Lung (tissue), 12 donors: ENCODE measurements around the gene S100A13. TPM values are rescaled to one million over a fixed set of nuclear protein-coding genes. Genes with fewer than 3 reads are reported as not detected.

Experiments used
- ATAC-seq: fragments of 200-7000 bp; cut with Tn5 transposase; one replicate; pipeline ENCODE4 v1.9.1; 2020; ENCODE audit warnings: moderate number of reproducible peaks; ENCODE audit not compliant: insufficient read depth, low FRiP score
- DNase-seq, 3 donors: peaks; one replicate each; pipeline ENCODE4 v3.0.0-alpha.2; 2013 to 2017
- H3K27ac ChIP-seq, 2 donors: one replicate each; pipeline ENCODE4 v1.5.1; 2013; ENCODE audit warnings: mild to moderate bottlenecking in 2 of 2, moderate library complexity in 2 of 2, control low read depth in 1 of 2, inconsistent platforms in 1 of 2, low read depth in 1 of 2, low read length in 1 of 2
- H3K27me3 ChIP-seq, 3 donors: one replicate each; pipeline ENCODE4 v1.5.1; 2013; ENCODE audit warnings: low read length in 2 of 3; ENCODE audit not compliant: control insufficient read depth in 3 of 3, insufficient read depth in 3 of 3
- H3K36me3 ChIP-seq, 4 donors: one replicate each; pipeline ENCODE4 v1.5.1; 2013; ENCODE audit warnings: low read length in 4 of 4, mild to moderate bottlenecking in 1 of 4, moderate library complexity in 1 of 4; ENCODE audit not compliant: control insufficient read depth in 4 of 4, insufficient read depth in 4 of 4
- H3K4me1 ChIP-seq, 5 donors: one replicate each; pipeline ENCODE4 v1.5.1; 2013; ENCODE audit warnings: low read length in 5 of 5, mild to moderate bottlenecking in 2 of 5, moderate library complexity in 1 of 5; ENCODE audit not compliant: control insufficient read depth in 5 of 5, insufficient read depth in 5 of 5
- H3K4me3 ChIP-seq: one replicate; pipeline ENCODE4 v1.5.1; 2013; ENCODE audit warnings: mild to moderate bottlenecking, control low read depth, moderate library complexity
- H3K9ac ChIP-seq, 2 donors: one replicate each; pipeline ENCODE4 v1.5.1; 2013; ENCODE audit warnings: low read length in 2 of 2, control low read depth in 1 of 2; ENCODE audit not compliant: insufficient read depth in 1 of 2
- H3K9me3 ChIP-seq, 4 donors: one replicate each; pipeline ENCODE4 v1.5.1; 2013; ENCODE audit warnings: low read length in 3 of 4, mild to moderate bottlenecking in 1 of 4, moderate library complexity in 1 of 4; ENCODE audit not compliant: control insufficient read depth in 4 of 4, insufficient read depth in 3 of 4
- WGBS, 2 donors: extraction: QIAGEN DNeasy Blood & Tissue Kit; methylation state at CpG; one replicate each; pipeline ENCODE4 v1.1.7; 2013; 5-methylcytosine and 5-hydroxymethylcytosine counted together
- polyA plus RNA-seq, 2 donors: library from polyadenylated mRNA; stranded (reverse); fragments of 200-250 nt; gene quantifications; one replicate each; pipeline ENCODE4 v1.2.1, GENCODE V29; 2013
- total RNA-seq, 2 donors: library from RNA; depleted of rRNA in 1 of 2; stranded (reverse); fragments of >200 nt in 1 of 2; gene quantifications; one replicate each; pipeline ENCODE4 v1.2.1, GENCODE V29; 2014 to 2021
- TF ChIP-seq, protein P1 (sequence below): IDR thresholded peaks from 2 replicates; pipeline ENCODE4 v1.5.1; 2012; ENCODE audit warnings: mild to moderate bottlenecking; ENCODE audit errors: control extremely low read depth, extremely low read depth
- donor health status: control.
- donor health status: control.
- donor health status: Bipolar disorder and iron deficiency.
- donor health status: healthy.
- donor health status: DM: yes; HTN: yes; CAD: no.

The S100A13 gene
- total and polyA plus RNA-seq, 4 donors, result 36.2 to 168 (median 86.5) TPM

DNA sequence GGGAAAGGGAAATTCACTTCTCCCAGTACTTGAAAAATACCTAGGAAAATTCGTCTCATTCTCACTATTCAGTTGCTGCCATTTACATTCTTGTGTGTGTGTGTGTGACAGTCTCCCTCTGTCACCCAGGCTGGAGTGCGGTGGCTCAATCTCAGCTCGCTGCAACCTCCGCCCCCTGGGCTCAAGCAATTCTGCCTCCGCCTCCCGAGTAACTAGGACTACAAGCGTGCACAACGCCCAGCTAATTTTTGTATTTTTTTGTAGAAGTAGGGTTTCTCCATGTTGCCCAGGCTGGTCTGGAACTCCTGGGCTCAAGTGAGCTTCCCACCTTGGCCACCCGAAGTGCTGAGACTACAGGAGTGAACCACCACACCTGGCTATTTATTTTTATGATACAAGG, 32.4 kb upstream of the S100A13 start:
- Histone ChIP-seq H3K4me1 (peaks cover 0 to 8% (median 4%) of the 10 kb centered on the region in 5 donors), H3K36me3 (peaks cover 21 to 27% (median 23%) of the 10 kb centered on the region in 4 donors), H3K4me3 (no peak overlapping the region), H3K27ac (no peak overlapping the region), H3K27me3 (no peaks in the 10 kb centered on the region), H3K9me3 (no peaks in the 10 kb centered on the region), H3K9ac (peak overlapping the region in 1 of 2 donors; percentile 96)
- DNase-seq, result no peak
- TF ChIP-seq, protein P1, sequence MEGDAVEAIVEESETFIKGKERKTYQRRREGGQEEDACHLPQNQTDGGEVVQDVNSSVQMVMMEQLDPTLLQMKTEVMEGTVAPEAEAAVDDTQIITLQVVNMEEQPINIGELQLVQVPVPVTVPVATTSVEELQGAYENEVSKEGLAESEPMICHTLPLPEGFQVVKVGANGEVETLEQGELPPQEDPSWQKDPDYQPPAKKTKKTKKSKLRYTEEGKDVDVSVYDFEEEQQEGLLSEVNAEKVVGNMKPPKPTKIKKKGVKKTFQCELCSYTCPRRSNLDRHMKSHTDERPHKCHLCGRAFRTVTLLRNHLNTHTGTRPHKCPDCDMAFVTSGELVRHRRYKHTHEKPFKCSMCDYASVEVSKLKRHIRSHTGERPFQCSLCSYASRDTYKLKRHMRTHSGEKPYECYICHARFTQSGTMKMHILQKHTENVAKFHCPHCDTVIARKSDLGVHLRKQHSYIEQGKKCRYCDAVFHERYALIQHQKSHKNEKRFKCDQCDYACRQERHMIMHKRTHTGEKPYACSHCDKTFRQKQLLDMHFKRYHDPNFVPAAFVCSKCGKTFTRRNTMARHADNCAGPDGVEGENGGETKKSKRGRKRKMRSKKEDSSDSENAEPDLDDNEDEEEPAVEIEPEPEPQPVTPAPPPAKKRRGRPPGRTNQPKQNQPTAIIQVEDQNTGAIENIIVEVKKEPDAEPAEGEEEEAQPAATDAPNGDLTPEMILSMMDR, result no peak
- no peak for ATAC-seq
- 72 to 85% methylated on average over 9 of the region's 9 CpGs for WGBS, 2 donors

DNA sequence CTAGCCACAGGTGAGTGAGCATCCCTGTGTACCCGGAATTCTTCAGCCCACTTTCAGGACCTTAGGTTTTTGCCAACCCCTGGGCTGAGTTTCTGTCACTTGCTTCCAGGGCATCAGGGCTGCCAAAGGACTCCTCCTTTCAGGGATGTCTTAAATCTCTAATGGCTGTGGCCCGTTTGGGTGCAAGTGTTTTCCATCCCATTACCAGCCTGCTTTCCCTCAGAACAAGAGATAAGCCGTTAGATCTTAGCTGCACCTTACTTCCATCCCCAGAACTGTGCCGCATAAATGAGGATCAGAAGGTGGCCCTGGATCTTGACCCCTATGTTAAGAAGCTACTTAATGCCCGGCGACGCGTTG, 31.9 kb upstream of the S100A13 start:
- TF ChIP-seq, protein P1, result no peak
- H3K9me3 ChIP-seq, result no peaks in the 10 kb centered on the region
- H3K27ac ChIP-seq, result peak overlapping the region; percentile 95 to 99
- no peak for ATAC-seq
- 26 to 45% methylated on average over 8 of the region's 8 CpGs for WGBS, 2 donors
- H3K9ac ChIP-seq, result peak overlapping the region; percentile 84 to 96
- peak overlapping the region; percentile 67 for H3K4me3 ChIP-seq
- H3K36me3 ChIP-seq, result peaks cover 17 to 23% (median 18%) of the 10 kb centered on the region in 4 donors
- H3K4me1 ChIP-seq, result peaks cover 0 to 8% (median 4%) of the 10 kb centered on the region in 5 donors
- no peak for DNase-seq
- H3K27me3 ChIP-seq, result no peaks in the 10 kb centered on the region

DNA sequence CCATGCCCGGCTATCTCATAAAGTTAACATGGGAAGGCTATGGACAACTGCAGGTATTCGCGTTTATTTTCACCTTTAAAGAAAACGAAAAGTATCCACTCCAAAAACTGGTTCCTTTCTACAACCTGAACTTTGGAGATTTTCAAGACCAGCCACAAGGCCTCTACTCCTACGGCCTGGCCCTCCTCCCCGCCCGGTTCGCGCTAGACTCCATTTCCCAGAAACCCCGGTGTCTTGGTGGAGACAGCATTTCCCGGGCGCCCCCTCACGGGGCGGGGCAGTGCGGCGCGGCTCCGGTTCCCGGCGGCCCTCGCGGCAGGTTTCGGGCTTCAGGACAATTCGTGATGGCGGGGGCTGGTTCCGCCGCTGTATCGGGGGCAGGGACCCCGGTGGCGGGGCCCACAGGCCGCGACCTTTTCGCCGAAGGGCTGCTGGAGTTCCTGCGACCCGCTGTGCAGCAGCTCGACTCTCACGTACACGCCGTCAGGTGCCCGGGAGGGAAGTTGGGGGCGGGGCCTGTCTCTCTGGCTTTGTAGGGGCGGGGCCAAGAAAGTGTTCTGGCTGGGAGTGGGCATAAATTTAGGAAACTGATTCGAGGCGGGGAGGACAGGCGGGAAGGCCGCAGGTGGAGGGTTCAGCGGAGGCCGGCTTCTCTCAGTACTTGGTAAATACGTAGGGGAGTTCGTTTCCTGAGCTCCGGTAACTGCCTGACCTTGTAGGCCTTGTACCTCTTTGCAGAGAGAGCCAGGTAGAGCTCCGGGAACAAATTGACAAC, 31.3 kb upstream of the S100A13 start, which contains the start of gene SNAPIN:
Gene SNAPIN, plus strand, starts transcription at position 304 of the 775 bp plus-strand sequence. Its CDS starts 41 bp downstream, at position 345.
- TF ChIP-seq, protein P1, result no peak
- no peaks in the 10 kb centered on the region for H3K27me3 ChIP-seq
- DNase-seq, result peak; percentile 93 to 95 (median 95)
- H3K36me3 ChIP-seq, result peaks cover 12 to 19% (median 16%) of the 10 kb centered on the region in 4 donors
- peak within 1 kb of the TSS; percentile 67 for H3K4me3 ChIP-seq
- H3K9ac ChIP-seq, result peak within 1 kb of the TSS; percentile 84 to 96
- peak within 1 kb of the TSS; percentile 95 to 99 for H3K27ac ChIP-seq
- H3K4me1 ChIP-seq, result peaks cover 0 to 8% (median 4%) of the 10 kb centered on the region in 5 donors
- no peaks in the 10 kb centered on the region for H3K9me3 ChIP-seq
- WGBS, 2 donors, result 2 to 3% methylated on average over 46 to 53 of the region's 53 CpGs
- ATAC-seq, result peak; percentile 97
